Measurements from ENCODE around the gene ANKRD33B. TPM values are rescaled to one million over a fixed set of nuclear protein-coding genes. Genes with fewer than 3 reads are reported as not detected.

ANKRD33B gene
- total and polyA plus RNA-seq, 9 of the 15 experiments (the other 6 are each of a cell fraction or from before 2014, with no cell fraction given): 0.10 to 1.7 (median 0.40) TPM

GRCh38 chr5:10704949-10705621 is 141.2 kb downstream of the ANKRD33B start (continued):
- TF ChIP-seq VEZF1 (CRISPR knock-in tag; IDR thresholded peaks at IDR 0.05): no peak
- TF ChIP-seq CCAR2 (IDR thresholded peaks at IDR 0.05; ENCODE audit: low read depth, low read length): no peak
- peak; percentile 63 for TF ChIP-seq TFE3 (CRISPR knock-in tag; IDR thresholded peaks at IDR 0.05)
- no peak for TF ChIP-seq SP2 (IDR thresholded peaks at IDR 0.05; ENCODE audit: extremely low read depth, low read depth, low read length, poor library complexity, severe bottlenecking)
- no peak for TF ChIP-seq MXI1 (IDR thresholded peaks at IDR 0.05; ENCODE audit: low read depth, low read length)
- TF ChIP-seq ZBTB40 (IDR thresholded peaks at IDR 0.05): 0 out of 2 replicates have a peak, but pooled peaks have one; percentile 7
- TF ChIP-seq ZBTB40 (CRISPR knock-in tag; IDR thresholded peaks at IDR 0.05): no peak
- no peak for TF ChIP-seq CSDE1 (IDR thresholded peaks at IDR 0.05)
- no peak for TF ChIP-seq ZNF583 (CRISPR knock-in tag; IDR thresholded peaks at IDR 0.05)
- TF ChIP-seq SREBF1 (IDR thresholded peaks at IDR 0.05; ENCODE audit: borderline replicate concordance, low read depth, low read length): no peak
- TF ChIP-seq FIP1L1 (IDR thresholded peaks at IDR 0.05; ENCODE audit: low read depth, low read length, poor library complexity, severe bottlenecking): no peak
- TF ChIP-seq MTF1 (CRISPR knock-in tag; IDR thresholded peaks at IDR 0.05; ENCODE audit: borderline replicate concordance): no peak

All from K562 (cell line).